Liver (tissue), 3 donors: ENCODE data around the gene TMX2.

Experiments used
- JUND ChIP-seq, 2 donors: IDR thresholded peaks; 2 replicates each; pipeline ENCODE4 v1.6.1; 2016; ENCODE audit warnings: antibody characterized with exemption in 2 of 2
- YY1 ChIP-seq: IDR thresholded peaks from 2 replicates; pipeline ENCODE4 v1.6.1; 2016; ENCODE audit warnings: antibody characterized with exemption, mild to moderate bottlenecking
- TF ChIP-seq, protein P1 (sequence below): fragments of 150-350 bp; IDR thresholded peaks from 2 replicates; pipeline ENCODE4 v1.5.1; 2017; ENCODE audit warnings: improper control_type of control experiment, low read depth, low read length; ENCODE audit not compliant: missing input control
- TF ChIP-seq, protein P2 (sequence below): IDR thresholded peaks from 2 replicates; pipeline ENCODE4 v1.6.1; 2016; ENCODE audit warnings: antibody characterized with exemption
- donor health status: healthy.
- donor health status: healthy.

DNA sequence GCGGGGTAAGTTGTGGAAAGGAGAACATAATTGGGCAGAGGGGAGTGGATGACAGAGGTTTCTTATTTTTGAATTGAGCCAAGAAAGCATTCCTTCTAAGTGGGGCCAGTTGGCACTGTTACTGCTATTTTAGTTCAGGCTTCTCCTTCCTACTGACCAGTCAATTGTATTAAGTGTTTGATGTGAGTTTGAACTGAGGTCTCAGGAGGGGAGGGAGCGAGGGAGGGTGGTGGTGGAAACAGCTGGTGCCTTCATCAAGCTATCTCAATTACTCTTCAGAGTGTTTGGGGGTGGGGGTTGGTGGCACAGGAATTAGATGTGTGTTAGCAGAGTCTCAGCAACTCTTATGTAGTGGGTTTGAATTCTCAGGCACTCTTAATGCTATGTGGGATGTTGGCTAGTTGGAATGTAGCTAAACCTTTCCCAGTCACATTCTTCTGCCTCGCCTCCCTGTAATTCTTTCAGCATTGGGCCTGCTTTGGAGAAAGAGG lies 63.7 kb downstream of the TMX2 start:
- TF ChIP-seq, protein P1, sequence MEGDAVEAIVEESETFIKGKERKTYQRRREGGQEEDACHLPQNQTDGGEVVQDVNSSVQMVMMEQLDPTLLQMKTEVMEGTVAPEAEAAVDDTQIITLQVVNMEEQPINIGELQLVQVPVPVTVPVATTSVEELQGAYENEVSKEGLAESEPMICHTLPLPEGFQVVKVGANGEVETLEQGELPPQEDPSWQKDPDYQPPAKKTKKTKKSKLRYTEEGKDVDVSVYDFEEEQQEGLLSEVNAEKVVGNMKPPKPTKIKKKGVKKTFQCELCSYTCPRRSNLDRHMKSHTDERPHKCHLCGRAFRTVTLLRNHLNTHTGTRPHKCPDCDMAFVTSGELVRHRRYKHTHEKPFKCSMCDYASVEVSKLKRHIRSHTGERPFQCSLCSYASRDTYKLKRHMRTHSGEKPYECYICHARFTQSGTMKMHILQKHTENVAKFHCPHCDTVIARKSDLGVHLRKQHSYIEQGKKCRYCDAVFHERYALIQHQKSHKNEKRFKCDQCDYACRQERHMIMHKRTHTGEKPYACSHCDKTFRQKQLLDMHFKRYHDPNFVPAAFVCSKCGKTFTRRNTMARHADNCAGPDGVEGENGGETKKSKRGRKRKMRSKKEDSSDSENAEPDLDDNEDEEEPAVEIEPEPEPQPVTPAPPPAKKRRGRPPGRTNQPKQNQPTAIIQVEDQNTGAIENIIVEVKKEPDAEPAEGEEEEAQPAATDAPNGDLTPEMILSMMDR, result no peak
- no peak for TF ChIP-seq YY1
- TF ChIP-seq JUND (IDR thresholded peaks at IDR 0.05), result no peak
- TF ChIP-seq, protein P2, sequence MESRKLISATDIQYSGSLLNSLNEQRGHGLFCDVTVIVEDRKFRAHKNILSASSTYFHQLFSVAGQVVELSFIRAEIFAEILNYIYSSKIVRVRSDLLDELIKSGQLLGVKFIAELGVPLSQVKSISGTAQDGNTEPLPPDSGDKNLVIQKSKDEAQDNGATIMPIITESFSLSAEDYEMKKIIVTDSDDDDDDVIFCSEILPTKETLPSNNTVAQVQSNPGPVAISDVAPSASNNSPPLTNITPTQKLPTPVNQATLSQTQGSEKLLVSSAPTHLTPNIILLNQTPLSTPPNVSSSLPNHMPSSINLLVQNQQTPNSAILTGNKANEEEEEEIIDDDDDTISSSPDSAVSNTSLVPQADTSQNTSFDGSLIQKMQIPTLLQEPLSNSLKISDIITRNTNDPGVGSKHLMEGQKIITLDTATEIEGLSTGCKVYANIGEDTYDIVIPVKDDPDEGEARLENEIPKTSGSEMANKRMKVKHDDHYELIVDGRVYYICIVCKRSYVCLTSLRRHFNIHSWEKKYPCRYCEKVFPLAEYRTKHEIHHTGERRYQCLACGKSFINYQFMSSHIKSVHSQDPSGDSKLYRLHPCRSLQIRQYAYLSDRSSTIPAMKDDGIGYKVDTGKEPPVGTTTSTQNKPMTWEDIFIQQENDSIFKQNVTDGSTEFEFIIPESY, result no peak
